ENCODE measurements around the gene CDCA3.
A peak's percentile ranks its signal among the peaks of the same experiment; 100 is the strongest.

DNA sequence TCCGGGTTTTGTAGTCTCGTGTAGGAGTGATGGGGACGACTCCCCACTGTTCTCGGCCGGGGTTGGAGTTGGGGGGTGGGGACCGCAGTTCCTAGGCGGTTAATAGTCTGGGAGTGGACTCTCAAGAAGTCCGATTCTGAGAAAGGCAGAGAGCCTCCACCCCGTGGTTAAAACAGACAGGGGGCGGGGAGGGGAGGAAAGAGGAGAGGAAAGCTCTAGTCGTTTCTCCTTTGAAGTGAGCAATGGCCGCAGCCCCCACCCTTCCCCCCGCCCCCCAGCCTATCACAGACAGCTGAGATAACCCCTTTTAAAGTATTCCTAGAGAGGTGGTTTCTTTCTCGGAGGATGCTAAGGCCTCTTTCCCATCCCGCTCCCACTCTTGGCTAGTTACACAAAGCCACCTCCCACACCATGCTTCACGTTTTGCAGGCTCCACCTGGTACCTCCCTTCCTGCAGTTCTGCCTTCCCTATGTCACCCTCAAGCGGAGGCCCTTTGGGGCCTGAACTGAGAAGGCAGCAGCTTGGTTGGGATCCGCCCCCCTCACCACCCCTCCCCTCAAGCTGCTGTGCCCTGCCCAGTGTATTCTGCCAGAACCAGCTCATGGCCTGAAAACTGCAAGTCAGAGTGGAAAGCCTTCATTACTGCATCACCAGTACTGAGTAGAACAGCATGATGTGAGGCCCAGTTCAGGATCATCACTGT, 1.7 kb upstream of the CDCA3 start:
- no peak for TF ChIP-seq POLR2A (IDR thresholded peaks at IDR 0.05; ENCODE audit: low read depth)
- TF ChIP-seq, protein P1, sequence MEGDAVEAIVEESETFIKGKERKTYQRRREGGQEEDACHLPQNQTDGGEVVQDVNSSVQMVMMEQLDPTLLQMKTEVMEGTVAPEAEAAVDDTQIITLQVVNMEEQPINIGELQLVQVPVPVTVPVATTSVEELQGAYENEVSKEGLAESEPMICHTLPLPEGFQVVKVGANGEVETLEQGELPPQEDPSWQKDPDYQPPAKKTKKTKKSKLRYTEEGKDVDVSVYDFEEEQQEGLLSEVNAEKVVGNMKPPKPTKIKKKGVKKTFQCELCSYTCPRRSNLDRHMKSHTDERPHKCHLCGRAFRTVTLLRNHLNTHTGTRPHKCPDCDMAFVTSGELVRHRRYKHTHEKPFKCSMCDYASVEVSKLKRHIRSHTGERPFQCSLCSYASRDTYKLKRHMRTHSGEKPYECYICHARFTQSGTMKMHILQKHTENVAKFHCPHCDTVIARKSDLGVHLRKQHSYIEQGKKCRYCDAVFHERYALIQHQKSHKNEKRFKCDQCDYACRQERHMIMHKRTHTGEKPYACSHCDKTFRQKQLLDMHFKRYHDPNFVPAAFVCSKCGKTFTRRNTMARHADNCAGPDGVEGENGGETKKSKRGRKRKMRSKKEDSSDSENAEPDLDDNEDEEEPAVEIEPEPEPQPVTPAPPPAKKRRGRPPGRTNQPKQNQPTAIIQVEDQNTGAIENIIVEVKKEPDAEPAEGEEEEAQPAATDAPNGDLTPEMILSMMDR (IDR thresholded peaks at IDR 0.05), result peak in 1 of 3 experiments; percentile 4
- TF ChIP-seq POLR2AphosphoS5 (IDR thresholded peaks at IDR 0.05), result no peak
